Measurements from ENCODE around the gene SPTAN1.
"Not testable (repeated sequence)": the region's sequence is repeated elsewhere in the genome, so short reads cannot be mapped to it uniquely, and the experiment has no call there.

GRCh38 chr9:128666481-128666941, 114.1 kb downstream of the SPTAN1 start:
- not testable (repeated sequence) for TF ChIP-seq CTCF, POLR2A (IDR thresholded peaks at IDR 0.05)
